ENCODE results near the gene PCDHB8. TPM values are rescaled to one million over a fixed set of nuclear protein-coding genes. Genes with fewer than 3 reads are reported as not detected.
"Not testable (repeated sequence)": the region's sequence is repeated elsewhere in the genome, so short reads cannot be mapped to it uniquely, and the experiment has no call there.

Gene PCDHB8
- polyA plus RNA-seq (not detected in 3 replicates), polyA minus RNA-seq (0.10 TPM in 1 of 3 replicates, not detected in the others)
- not detected for polyA plus RNA-seq (2011; ENCODE audit: low read depth)
- not detected in 2 replicates for polyA plus RNA-seq (2011; cell fraction: cytosol; rRNA removed)
- polyA plus RNA-seq (2011; cell fraction: nucleus; rRNA removed) = not detected in 2 replicates
- not detected in 2 replicates for polyA plus RNA-seq (2012; ENCODE audit: low replicate concordance)
- polyA minus RNA-seq (2011; cell fraction: cytosol; rRNA and poly(A)+ RNA removed) = not detected
- not detected in 2 replicates for polyA minus RNA-seq (2011; cell fraction: nucleus; rRNA and poly(A)+ RNA removed)

DNA sequence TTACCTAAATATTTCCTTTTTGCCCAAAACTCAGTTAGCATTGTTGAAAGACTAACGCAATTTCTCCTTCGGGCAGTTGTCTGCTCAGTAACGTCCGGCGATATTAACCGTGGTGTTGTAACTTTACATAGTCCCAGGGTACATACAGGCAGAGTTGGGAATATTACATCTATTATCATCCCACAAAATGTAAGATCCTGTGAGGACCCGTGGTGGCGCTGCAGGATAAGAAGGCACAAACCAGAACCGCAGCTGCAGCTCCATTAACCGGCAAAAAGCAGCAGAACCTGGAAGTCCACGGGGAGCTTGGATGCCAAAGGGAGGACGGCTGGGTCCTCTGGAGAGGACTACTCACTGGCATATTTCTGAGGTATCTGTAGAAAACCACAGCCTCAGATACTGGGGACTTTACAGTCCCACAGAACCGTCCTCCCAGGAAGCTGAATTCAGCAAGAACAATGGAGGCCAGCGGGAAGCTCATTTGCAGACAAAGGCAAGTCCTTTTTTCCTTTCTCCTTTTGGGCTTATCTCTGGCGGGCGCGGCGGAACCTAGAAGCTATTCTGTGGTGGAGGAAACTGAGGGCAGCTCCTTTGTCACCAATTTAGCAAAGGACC is at the start of gene PCDHB8:
PCDHB8 (plus strand) TSS at position 214 of the 615 bp plus-strand sequence; CDS start at position 459, 245 bp downstream.
- not testable (repeated sequence) for FAIRE-seq

DNA sequence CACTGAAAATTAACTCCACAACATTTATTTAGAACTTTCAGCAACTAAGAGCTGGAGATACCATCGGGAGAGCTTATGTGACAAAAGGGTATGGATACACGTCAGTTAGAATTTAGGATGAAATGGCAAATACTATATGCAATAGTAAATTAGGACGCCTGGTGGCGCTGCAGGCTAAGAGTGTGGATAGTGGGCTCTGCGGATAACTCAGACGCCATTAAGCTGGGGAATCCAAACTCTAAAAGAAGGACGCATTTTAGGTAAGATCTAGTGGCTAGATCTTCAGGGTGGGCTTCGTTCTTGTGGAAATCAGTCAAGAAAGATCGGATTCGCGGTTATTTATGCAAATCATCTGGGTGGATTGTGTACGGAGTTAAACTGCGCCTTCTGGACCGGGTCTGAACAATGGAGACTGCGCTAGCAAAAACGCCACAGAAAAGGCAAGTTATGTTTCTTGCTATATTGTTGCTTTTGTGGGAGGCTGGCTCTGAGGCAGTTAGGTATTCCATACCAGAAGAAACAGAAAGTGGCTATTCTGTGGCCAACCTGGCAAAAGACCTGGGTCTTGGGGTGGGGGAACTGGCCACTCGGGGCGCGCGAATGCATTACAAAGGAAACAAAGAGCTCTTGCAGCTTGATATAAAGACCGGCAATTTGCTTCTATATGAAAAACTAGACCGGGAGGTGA is 42.4 kb upstream of the PCDHB8 start, which contains the start of gene PCDHB5:
PCDHB5 (plus strand) TSS at position 177 of the 688 bp plus-strand sequence; CDS start at position 406, 229 bp downstream.
- H3K36me3 ChIP-seq (ENCODE audit: control insufficient read depth in 2 of 2, extremely low read depth in 1 of 2, insufficient read depth in 2 of 2, low read length in 2 of 2) = no peaks in the 10 kb centered on the region
- no peaks in the 10 kb centered on the region for H4K20me1 ChIP-seq (ENCODE audit: control insufficient read depth, extremely low read depth, insufficient read depth, low read length)
- H3K79me2 ChIP-seq (ENCODE audit: control insufficient read depth, insufficient read depth, low read length) = no peaks in the 10 kb centered on the region
- H3K27me3 ChIP-seq (ENCODE audit: control insufficient read depth, extremely low read depth, insufficient read depth, low read length) = no peaks in the 10 kb centered on the region
- H3K9me3 ChIP-seq (ENCODE audit: control insufficient read depth, low read depth, low read length) = no peaks in the 10 kb centered on the region
- DNase-seq (ENCODE audit: low read depth, low spot score) = no peak
- no peak within 1 kb of the TSS for H3K4me2 ChIP-seq (ENCODE audit: control insufficient read depth, extremely low read depth, insufficient read depth, low read depth, low read length)
- no peak within 1 kb of the TSS for H3K27ac ChIP-seq (ENCODE audit: control insufficient read depth, insufficient read depth, low read length)
- no peak within 1 kb of the TSS for H3K9ac ChIP-seq (ENCODE audit: control insufficient read depth, extremely low read depth, insufficient read depth, low read length)
- TF ChIP-seq, protein P1, sequence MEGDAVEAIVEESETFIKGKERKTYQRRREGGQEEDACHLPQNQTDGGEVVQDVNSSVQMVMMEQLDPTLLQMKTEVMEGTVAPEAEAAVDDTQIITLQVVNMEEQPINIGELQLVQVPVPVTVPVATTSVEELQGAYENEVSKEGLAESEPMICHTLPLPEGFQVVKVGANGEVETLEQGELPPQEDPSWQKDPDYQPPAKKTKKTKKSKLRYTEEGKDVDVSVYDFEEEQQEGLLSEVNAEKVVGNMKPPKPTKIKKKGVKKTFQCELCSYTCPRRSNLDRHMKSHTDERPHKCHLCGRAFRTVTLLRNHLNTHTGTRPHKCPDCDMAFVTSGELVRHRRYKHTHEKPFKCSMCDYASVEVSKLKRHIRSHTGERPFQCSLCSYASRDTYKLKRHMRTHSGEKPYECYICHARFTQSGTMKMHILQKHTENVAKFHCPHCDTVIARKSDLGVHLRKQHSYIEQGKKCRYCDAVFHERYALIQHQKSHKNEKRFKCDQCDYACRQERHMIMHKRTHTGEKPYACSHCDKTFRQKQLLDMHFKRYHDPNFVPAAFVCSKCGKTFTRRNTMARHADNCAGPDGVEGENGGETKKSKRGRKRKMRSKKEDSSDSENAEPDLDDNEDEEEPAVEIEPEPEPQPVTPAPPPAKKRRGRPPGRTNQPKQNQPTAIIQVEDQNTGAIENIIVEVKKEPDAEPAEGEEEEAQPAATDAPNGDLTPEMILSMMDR (optimal IDR thresholded peaks at IDR 0.05 in 1 of 3, IDR thresholded peaks at IDR 0.05 in 1 of 3, conservative IDR thresholded peaks at IDR 0.05 in 1 of 3; ENCODE audit: extremely low read depth in 1 of 3, insufficient read depth in 2 of 3, low read length in 3 of 3) = peak in 1 of 3 experiments; percentile 20
- no peak for TF ChIP-seq EZH2 (IDR thresholded peaks at IDR 0.05; ENCODE audit: low read length)
- FAIRE-seq = no peak
- dilution Hi-C loops (cut with MboI; ENCODE audit: extremely low pct_ligation_motif_present, low sequenced_read_pairs) = no loop called here
- H3K4me3 ChIP-seq (ENCODE audit: control insufficient read depth in 2 of 3, extremely low read depth in 1 of 3, insufficient read depth in 2 of 3, low read depth in 1 of 3, low read length in 3 of 3) = peak within 1 kb of the TSS in 1 of 3 experiments; percentile 18
- H3K4me1 ChIP-seq (ENCODE audit: control insufficient read depth, extremely low read depth, insufficient read depth, low read length) = no peaks in the 10 kb centered on the region
- H3K9me1 ChIP-seq (ENCODE audit: control insufficient read depth, extremely low read depth, insufficient read depth, low read length) = no peaks in the 10 kb centered on the region
- H2AFZ ChIP-seq (ENCODE audit: control insufficient read depth, low read length) = no peak within 1 kb of the TSS

More for the DNA sequence above, at the start of gene PCDHB8:
- H3K27me3 ChIP-seq (ENCODE audit: control insufficient read depth, extremely low read depth, insufficient read depth, low read length); H3K9me3 ChIP-seq (ENCODE audit: control insufficient read depth, low read depth, low read length); H2AFZ ChIP-seq (ENCODE audit: control insufficient read depth, low read length); H3K4me2 ChIP-seq (ENCODE audit: control insufficient read depth, extremely low read depth, insufficient read depth, low read depth, low read length); H3K36me3 ChIP-seq (ENCODE audit: control insufficient read depth in 2 of 2, extremely low read depth in 1 of 2, insufficient read depth in 2 of 2, low read length in 2 of 2); H3K9me1 ChIP-seq (ENCODE audit: control insufficient read depth, extremely low read depth, insufficient read depth, low read length); H3K4me1 ChIP-seq (ENCODE audit: control insufficient read depth, extremely low read depth, insufficient read depth, low read length); DNase-seq (ENCODE audit: low read depth, low spot score); H3K9ac ChIP-seq (ENCODE audit: control insufficient read depth, extremely low read depth, insufficient read depth, low read length); H3K79me2 ChIP-seq (ENCODE audit: control insufficient read depth, insufficient read depth, low read length); H3K27ac ChIP-seq (ENCODE audit: control insufficient read depth, insufficient read depth, low read length); H3K4me3 ChIP-seq (ENCODE audit: control insufficient read depth in 2 of 3, extremely low read depth in 1 of 3, insufficient read depth in 2 of 3, low read depth in 1 of 3, low read length in 3 of 3); dilution Hi-C loops (cut with MboI; ENCODE audit: extremely low pct_ligation_motif_present, low sequenced_read_pairs); H4K20me1 ChIP-seq (ENCODE audit: control insufficient read depth, extremely low read depth, insufficient read depth, low read length): not testable (repeated sequence)
